ENCODE measurements around the gene MYO5A.

DNA sequence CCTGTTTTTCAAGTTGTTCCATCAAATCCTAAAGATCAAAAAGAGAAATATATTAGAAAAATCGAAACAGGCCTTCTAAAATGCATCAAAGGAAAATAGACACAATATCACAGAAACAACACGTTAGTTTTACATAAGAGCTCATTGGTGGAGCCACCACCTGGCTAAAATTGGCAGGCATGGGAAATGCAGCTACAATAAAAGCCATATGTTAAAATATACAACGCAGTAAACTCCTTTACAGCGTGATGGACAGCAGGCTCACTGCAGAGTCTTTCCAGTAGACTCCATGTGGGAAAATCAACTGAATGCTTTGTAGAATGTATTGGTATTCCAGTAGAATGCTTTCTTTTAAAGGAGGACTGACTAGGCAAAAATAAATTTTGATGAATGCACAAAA lies 192.2 kb downstream of the MYO5A start:
- no peak for TF ChIP-seq POLR2A (IDR thresholded peaks at IDR 0.05; ENCODE audit: extremely low read depth, insufficient read length)
- TF ChIP-seq, protein P1, sequence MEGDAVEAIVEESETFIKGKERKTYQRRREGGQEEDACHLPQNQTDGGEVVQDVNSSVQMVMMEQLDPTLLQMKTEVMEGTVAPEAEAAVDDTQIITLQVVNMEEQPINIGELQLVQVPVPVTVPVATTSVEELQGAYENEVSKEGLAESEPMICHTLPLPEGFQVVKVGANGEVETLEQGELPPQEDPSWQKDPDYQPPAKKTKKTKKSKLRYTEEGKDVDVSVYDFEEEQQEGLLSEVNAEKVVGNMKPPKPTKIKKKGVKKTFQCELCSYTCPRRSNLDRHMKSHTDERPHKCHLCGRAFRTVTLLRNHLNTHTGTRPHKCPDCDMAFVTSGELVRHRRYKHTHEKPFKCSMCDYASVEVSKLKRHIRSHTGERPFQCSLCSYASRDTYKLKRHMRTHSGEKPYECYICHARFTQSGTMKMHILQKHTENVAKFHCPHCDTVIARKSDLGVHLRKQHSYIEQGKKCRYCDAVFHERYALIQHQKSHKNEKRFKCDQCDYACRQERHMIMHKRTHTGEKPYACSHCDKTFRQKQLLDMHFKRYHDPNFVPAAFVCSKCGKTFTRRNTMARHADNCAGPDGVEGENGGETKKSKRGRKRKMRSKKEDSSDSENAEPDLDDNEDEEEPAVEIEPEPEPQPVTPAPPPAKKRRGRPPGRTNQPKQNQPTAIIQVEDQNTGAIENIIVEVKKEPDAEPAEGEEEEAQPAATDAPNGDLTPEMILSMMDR (IDR thresholded peaks at IDR 0.05; ENCODE audit: low read depth, low read length) = no peak

Measured in NB4 (cell line).